MCF 10A (cell line): ENCODE measurements around the gene DBN1. TPM values are rescaled to one million over a fixed set of nuclear protein-coding genes. Genes with fewer than 3 reads are reported as not detected.

Source experiments
- BruUV-seq: library from RNA; stranded (reverse); fragments of 400-500 nt; replicated peaks from 2 replicates; lab custom pipeline; 2021; lab: Mats Ljungman, UMichigan
- CTCF ChIA-PET: fragments of 300-600 bp; sonication (Branson Sonifier 250); formaldehyde crosslinking; extraction: SDS; loops from one replicate; lab custom pipeline; 2021; ENCODE audit warnings: antibody characterized with exemption, inconsistent platforms; lab: Yijun Ruan, JAX
- POLR2A ChIA-PET: fragments of 300-600, 350-650 bp; sonication (Branson Sonifier 250); formaldehyde crosslinking; extraction: SDS; loops from one replicate; lab custom pipeline; 2020; ENCODE audit warnings: antibody characterized with exemption, inconsistent platforms; lab: Yijun Ruan, JAX
- DNase-seq: peaks from one replicate; pipeline ENCODE4 v3.0.0-alpha.2; 2018; ENCODE audit not compliant: unreplicated experiment
- H3K27ac Mint-ChIP-seq: one replicate; pipeline ENCODE4 v1.8.0; 2022; ENCODE audit warnings: mild to moderate bottlenecking, low read depth, mixed read lengths; ENCODE audit not compliant: unreplicated experiment
- H3K27me3 Mint-ChIP-seq: one replicate; pipeline ENCODE4 v1.8.0; 2022; ENCODE audit warnings: mixed read lengths; ENCODE audit not compliant: insufficient read depth, unreplicated experiment
- H3K36me3 Mint-ChIP-seq: one replicate; pipeline ENCODE4 v1.8.0; 2022; ENCODE audit warnings: mild to moderate bottlenecking, moderate library complexity, mixed read lengths; ENCODE audit not compliant: insufficient read depth, unreplicated experiment
- H3K4me1 Mint-ChIP-seq: one replicate; pipeline ENCODE4 v1.8.0; 2022; ENCODE audit warnings: mixed read lengths; ENCODE audit not compliant: insufficient read depth, unreplicated experiment
- H3K4me3 Mint-ChIP-seq: one replicate; pipeline ENCODE4 v1.8.0; 2022; ENCODE audit warnings: mild to moderate bottlenecking, moderate library complexity, mixed read lengths; ENCODE audit not compliant: unreplicated experiment
- H3K9me3 Mint-ChIP-seq: one replicate; pipeline ENCODE4 v1.8.0; 2022; ENCODE audit warnings: mixed read lengths; ENCODE audit not compliant: unreplicated experiment
- intact Hi-C: fragments of 100-400 bp; cut with micrococcal nuclease; formaldehyde crosslinking; loops from 2 replicates; pipeline ENCODE4 v1.14.1; 2022
- total RNA-seq: library from RNA; stranded (reverse); gene quantifications from 2 replicates; pipeline ENCODE4 v1.2.3, GENCODE V29; 2022
- TF ChIP-seq, protein P1 (sequence below): fragments of 200-600 bp; IDR thresholded peaks from one replicate; pipeline ENCODE4 v1.8.0; 2022; ENCODE audit warnings: antibody characterized with exemption, mild to moderate bottlenecking; ENCODE audit not compliant: unreplicated experiment

DBN1 gene
- total RNA-seq, 1 experiment from 2014 or later: 165 TPM

DNA sequence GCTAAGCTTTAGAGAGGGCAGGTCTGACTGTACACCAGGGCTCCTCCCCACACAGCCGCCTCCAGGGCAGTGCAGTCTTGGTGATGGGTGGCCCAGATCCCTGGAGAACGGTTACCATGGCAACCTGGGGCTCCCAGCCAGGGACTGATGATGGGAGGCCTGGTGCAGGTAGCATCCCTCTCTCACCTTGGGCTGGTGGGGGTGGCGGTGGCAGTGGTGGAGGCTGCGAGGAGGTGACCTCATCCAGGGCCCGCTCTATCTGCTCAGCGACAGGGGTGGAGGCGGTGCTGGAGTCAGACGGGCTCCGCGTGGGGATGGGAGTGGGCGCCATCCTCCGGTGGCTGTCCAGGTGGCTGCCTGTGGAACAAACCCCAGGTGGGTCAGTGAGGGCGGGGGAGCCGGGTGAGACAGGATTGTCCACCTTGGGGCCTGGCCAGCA, 14.5 kb downstream of the DBN1 start:
- POLR2A ChIA-PET: interaction anchor here (0.6 to 1.4 kb wide), 3 partner anchors 11 to 55 kb away, joined by 4 read pairs; no protein-coding TSS in a partner anchor
- no TSS peak for BruUV-seq
- intact Hi-C loops: no loop called here
- Mint-ChIP-seq H3K4me3 (no peak overlapping the region), H3K4me1 (peaks cover 3% of the 10 kb centered on the region), H3K9me3 (no peaks in the 10 kb centered on the region), H3K27me3 (no peaks in the 10 kb centered on the region), H3K36me3 (peaks cover 29% of the 10 kb centered on the region), H3K27ac (no peak overlapping the region)
- DNase-seq: no peak
- CTCF ChIA-PET: interaction anchor here (1.3 to 15.3 kb wide), 4 partner anchors 19 to 69 kb away, joined by 3 to 209 read pairs (median 6); no protein-coding TSS in a partner anchor
- TF ChIP-seq, protein P1, sequence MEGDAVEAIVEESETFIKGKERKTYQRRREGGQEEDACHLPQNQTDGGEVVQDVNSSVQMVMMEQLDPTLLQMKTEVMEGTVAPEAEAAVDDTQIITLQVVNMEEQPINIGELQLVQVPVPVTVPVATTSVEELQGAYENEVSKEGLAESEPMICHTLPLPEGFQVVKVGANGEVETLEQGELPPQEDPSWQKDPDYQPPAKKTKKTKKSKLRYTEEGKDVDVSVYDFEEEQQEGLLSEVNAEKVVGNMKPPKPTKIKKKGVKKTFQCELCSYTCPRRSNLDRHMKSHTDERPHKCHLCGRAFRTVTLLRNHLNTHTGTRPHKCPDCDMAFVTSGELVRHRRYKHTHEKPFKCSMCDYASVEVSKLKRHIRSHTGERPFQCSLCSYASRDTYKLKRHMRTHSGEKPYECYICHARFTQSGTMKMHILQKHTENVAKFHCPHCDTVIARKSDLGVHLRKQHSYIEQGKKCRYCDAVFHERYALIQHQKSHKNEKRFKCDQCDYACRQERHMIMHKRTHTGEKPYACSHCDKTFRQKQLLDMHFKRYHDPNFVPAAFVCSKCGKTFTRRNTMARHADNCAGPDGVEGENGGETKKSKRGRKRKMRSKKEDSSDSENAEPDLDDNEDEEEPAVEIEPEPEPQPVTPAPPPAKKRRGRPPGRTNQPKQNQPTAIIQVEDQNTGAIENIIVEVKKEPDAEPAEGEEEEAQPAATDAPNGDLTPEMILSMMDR: no peak

GRCh38 chr5:177457852-177458681, 15.4 kb downstream of the DBN1 start:
- no peak for DNase-seq
- H3K27ac Mint-ChIP-seq: no peak overlapping the region
- ChIA-PET CTCF (interaction anchor here (0.5 to 15.3 kb wide), 20 partner anchors 7 to 347 kb away, joined by 3 to 277 read pairs (median 5); partner anchors contain the start of genes PFN3 and PRR7), POLR2A (interaction anchor here (0.7 to 12.7 kb wide), 6 partner anchors 12 to 68 kb away, joined by 3 to 202 read pairs (median 6); partner anchors contain the start of genes PDLIM7, PFN3 and PRR7)
- intact Hi-C loops: no loop called here
- no TSS peak for BruUV-seq
- no peaks in the 10 kb centered on the region for H3K27me3 Mint-ChIP-seq
- TF ChIP-seq, protein P1: no peak
- peaks cover 35% of the 10 kb centered on the region for H3K36me3 Mint-ChIP-seq
- peaks cover 6% of the 10 kb centered on the region for H3K4me1 Mint-ChIP-seq
- no peaks in the 10 kb centered on the region for H3K9me3 Mint-ChIP-seq
- no peak overlapping the region for H3K4me3 Mint-ChIP-seq

DNA sequence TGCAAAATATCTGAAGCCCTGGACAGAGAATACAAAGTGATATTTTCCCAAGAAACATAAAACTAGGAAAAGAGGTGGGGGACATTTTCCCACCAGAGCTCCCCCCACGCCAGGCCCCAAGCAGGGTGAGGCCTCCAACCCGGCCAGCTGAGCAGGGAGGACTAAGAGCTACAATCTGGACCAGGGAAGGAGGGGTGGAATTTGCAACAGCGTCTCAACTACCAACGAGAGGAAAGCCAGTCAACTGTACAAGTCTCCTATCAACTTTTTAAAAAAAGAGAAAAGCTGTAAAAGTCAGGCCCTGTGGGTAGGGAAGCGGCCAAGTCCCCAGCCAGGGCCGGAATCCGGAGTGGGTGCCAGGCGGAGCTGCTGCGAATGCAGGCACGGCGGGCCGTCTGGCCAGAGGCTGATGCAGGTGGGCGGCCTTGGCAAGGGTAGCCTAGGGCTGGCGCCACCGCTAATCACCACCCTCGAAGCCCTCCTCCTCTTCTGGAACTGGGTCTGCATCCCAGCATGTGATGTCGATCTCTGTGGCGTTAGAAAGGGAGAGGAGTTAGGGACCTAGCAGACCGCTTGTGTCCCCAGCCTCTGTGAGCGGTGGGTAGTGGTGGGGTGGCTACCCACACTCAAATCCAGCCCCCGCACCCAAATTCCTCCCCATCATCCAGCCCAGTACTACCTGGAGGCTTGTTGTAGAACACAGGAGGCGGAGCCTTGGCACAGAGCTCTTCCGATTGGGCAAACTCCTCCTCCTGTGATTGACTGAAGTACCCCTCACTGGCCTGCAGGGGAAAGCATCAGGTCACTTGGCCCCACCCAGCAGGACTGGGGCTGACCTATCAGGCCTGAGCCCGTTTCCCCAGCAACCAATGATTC, 16.2 kb downstream of the DBN1 start:
- TF ChIP-seq, protein P1: peak; percentile 68
- intact Hi-C loops: no loop called here
- no peaks in the 10 kb centered on the region for H3K27me3 Mint-ChIP-seq
- H3K4me1 Mint-ChIP-seq: peaks cover 6% of the 10 kb centered on the region
- CTCF ChIA-PET: interaction anchor here (0.5 to 15.3 kb wide), 34 partner anchors 8 to 1421 kb away, joined by 3 to 277 read pairs (median 4); partner anchors contain the start of genes PFN3 and PRR7
- TSS peak; percentile 48 for BruUV-seq
- H3K9me3 Mint-ChIP-seq: no peaks in the 10 kb centered on the region
- no peak overlapping the region for H3K27ac Mint-ChIP-seq
- POLR2A ChIA-PET: interaction anchor here (0.7 to 12.7 kb wide), 7 partner anchors 11 to 106 kb away, joined by 3 to 202 read pairs (median 4); partner anchors contain the start of genes LMAN2, PDLIM7, PFN3 and PRR7
- H3K4me3 Mint-ChIP-seq: no peak overlapping the region
- H3K36me3 Mint-ChIP-seq: peaks cover 38% of the 10 kb centered on the region
- DNase-seq: peak; percentile 99
